Stimulated activated CD8-positive, alpha-beta memory T cell treated with anti-CD3 and anti-CD28 coated beads, Interleukin-2, amount 100 ng/mL, for 1 hour (primary cell): Measurements from ENCODE around the gene FRG2C.
"Not testable (repeated sequence)": the region's sequence is repeated elsewhere in the genome, so short reads cannot be mapped to it uniquely, and the experiment has no call there.

Experiments
- DNase-seq, 2 donors: peaks; one replicate each; pipeline ENCODE4 v3.0.0-alpha.2; 2020; ENCODE audit warnings: low read depth in 2 of 2

FRG2C gene

DNA sequence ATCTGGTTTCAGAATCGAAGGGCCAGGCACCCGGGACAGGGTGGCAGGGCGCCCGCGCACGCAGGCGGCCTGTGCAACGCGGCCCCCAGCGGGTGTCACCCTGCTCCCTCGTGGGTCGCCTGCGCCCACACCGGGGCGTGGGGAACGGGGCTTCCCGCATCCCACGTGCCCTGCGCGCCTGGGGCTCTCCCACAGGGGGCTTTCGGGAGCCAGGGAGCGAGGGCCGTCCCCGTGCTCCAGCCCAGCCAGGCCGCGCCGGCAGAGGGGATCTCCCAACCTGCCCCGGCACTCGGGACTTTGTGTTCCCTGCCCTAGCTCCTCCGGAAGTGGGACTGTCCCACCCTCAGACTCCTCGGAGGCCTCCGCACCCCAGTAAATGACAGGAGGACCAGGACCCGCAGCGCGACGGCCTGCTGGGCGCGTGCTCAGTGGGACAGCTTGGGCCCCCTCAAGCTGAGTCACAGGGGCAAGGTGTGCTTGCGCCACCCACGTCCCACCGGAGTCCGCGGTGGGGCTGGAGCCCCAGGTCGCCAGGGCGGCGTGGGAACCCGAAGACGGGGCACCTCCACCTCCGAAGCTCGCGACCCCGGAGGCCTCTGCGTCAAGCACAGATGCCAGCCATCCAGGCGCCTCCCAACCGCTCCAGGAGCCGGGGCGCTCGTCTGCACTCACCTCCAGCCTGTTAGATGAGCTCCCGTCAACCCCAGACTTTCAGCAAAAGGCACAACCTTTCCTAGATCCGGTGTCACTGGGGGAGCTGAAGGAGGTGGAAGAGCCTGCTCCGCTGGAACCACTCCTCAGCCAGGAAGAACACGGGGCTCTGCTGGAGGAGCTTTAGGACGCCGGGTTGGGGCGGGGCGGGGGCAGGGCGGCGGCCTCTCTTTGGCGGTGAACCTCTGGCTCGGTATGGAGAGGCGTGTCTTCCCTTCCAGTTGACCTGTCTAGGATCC lies 5.5 kb downstream of the FRG2C start:
- DNase-seq: not testable (repeated sequence)

DNA sequence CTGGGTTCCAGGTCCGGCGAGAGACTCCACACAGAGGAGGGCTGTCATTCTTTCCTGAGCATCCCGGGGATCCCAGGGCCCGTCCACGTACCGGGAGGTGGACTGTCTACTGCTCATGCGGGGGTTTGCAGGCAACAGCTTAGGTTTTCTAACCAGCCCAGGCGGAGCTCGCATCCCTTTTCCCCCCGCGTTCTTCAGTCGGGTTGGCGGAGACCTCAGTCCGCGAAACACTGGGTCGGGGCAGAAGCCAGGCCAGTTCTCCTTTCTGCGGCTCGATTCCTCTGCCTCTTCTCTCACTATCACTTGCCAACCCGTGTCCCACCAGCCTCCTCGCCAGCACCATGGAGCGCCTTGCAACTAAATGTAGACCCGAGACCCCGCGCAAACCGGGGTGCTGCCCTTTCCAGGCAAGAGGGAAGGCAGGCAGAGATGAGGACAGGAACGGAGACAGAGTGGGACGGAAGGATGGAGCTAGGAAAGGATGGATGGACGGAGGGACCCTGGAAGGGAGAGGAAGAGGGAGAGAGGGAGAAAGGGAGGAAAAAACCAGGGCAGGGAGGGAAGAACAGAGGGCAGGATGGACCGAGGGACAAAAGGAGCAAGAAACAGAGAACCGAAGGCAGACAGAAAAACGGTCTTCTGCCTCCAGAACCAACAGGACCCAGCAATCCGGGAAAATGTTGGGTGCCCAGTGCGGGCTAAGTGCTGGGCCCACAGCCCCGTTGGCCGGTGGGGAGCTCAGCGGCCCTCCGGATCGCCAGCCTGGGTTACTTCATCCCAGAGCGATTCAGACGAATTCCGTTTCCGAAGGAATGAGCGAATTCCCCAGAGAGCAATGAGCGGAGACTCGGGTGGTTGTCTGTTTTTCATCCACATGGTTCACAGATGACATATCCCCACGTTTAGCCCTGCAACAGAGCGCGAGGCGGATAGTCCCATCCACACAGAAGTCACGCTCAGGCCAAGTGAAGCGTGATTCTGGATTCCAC lies 6.5 kb downstream of the FRG2C start:
- DNase-seq: not testable (repeated sequence)

DNA sequence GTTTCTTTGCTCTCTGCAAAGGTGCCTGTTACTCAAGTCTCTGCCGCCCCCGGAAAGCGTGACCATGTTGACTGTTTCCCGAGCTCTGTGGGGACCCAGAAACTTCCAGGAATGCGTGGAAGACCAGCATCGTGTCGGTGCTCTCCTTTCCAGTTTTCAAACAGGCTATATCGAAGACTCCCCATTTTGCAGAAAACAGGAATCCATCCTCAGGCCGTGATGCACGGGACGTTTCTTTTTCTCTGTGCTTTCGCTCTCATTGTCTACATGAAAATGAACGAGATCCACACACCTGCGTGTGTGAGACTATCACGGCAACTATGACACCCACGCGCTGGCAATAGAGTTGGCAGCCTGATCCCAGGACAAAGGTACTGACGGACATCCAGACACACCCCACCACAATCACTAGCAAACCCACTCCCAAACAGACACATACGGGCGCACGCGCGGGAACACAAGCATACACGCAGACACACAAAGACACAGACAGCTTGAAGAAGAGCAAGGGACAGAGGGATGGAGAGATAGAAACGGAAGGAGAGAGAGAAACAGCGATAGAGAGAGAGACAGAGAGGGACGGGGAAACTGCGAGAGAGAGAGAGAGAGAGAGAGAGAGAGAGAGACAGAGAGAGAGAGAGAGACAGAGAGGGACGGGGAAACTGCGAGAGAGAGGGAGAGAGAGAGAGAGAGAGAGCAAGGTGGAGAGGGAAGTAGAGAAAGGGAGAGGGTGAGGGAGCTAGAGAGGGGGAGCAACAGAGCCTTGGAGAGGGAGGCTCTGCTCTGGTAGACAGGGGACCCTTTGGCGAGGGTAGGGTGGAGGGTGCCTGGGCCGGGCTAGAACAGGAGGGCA lies 7.4 kb downstream of the FRG2C start:
- DNase-seq: not testable (repeated sequence)

DNA sequence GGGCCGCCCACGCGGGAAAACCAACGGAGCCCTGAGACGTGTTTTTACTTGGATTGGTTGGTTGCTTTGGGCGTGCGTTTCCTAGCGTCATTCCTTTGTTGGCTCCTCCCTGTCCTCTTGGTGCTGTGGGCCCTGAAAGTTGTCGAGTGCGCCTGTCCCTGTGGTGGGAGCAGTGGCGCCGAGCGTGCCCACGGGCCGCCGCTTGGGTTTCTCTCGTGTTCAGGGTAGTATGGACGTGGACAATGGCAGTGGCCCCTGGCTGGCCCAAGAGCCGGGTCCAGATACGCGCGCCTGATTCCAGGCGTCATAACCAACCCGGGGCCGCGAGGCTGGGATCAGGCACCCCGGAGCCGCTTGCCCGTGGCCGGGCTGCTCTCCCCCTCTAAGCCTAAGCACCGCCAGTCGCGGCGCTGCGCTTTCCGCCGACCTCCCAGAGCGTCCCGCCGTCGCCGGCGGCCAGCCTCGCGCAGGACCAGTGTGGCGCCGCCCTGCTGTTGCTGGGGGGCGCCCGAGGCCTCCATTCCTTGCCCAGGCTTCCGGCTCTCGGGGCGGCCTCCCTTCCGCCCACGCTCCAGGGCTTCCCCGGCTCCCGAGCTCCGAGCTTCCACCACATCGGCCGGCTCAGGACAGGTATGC lies 8.1 kb downstream of the FRG2C start:
- not testable (repeated sequence) for DNase-seq

DNA sequence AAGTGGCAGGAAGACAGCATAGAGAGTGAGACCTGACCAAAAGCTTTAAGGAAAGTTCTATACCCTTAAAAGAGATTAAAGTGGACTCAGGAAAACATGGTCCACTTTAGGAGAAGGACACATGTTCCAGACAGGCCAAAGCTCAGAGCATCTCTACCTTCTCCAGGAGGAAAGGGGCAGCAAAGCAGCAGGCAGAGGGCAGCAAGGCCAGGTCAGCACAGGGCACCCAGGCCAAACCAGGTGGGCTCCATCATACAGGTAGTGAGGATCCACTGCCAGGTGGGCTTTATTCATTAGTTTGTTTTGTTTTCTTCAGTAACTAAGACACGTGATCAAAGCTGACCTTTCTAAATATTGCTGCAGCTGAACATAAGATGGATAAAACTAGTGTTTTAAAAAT lies 19.8 kb downstream of the FRG2C start:
- not testable (repeated sequence) for DNase-seq

DNA sequence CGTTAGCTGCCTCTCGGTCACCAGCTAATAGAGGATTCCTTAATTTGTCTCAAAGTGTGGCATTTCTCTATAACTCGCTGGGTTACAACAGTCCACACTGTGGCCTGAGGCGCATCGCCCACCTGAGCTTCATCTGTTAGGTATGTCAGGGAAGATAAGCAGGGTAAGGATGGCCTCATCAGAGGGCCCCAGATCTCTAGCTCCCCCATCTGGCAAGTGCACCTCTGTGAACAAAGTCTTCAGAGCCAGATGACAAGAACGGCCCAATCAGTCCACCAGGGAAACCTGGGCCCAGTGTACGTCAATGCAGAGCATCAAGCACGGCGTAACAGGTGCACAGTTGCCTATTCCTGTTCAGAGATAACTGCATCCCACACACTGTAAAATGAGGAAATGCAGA lies 23.2 kb downstream of the FRG2C start:
- DNase-seq: no peak

DNA sequence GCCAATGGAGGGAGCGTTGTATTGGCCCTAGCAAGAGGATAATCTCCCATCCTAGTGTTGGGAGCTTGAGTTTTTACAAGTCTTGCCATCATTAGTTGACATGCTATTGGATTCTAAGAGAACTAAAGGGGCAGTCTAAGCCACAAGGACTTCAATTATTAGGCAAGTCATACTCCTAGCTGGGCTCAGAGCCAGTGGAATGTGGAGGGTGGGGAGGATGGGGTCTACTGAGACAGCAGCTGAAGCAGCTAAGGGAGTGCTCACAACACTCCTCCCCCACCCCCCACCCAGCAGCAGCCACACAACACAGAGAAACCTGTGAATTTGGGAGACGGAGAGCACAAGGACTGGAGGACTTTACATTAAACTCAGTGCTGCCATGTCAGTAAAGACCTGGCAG lies 27.9 kb downstream of the FRG2C start:
- no peak for DNase-seq
